Measurements from ENCODE around the gene RUBCNL.

GRCh38 chr13:46355901-46356590, 31.0 kb downstream of the RUBCNL start:
- no peak for TF ChIP-seq CTCF (IDR thresholded peaks at IDR 0.05 in 2 of 3, conservative IDR thresholded peaks at IDR 0.05 in 1 of 3; ENCODE audit: borderline replicate concordance in 1 of 3, insufficient read depth in 1 of 3, low read depth in 2 of 3, low read length in 2 of 3)
- no peak for TF ChIP-seq EGR1 (IDR thresholded peaks at IDR 0.05; ENCODE audit: low read depth)
- no peak for TF ChIP-seq EZH2 (IDR thresholded peaks at IDR 0.05)
